Ovary (tissue), 9 donors: Measurements from ENCODE around the gene SLC1A1. TPM values are rescaled to one million over a fixed set of nuclear protein-coding genes. Genes with fewer than 3 reads are reported as not detected.

Experiments used
- DNase-seq, 5 donors: peaks; one replicate each; pipeline ENCODE4 v3.0.0-alpha.2; 2019 to 2020
- H3K27ac ChIP-seq, 2 donors: fragments of 200-600 bp; one replicate each; pipeline versions ENCODE4 v1.5.1 to v1.8.0; 2019 to 2022
- H3K27me3 ChIP-seq: fragments of 200-600 bp; one replicate; pipeline ENCODE4 v1.8.0; 2022
- H3K36me3 ChIP-seq: fragments of 200-600 bp; sonication (generic); one replicate; pipeline ENCODE4 v1.5.1; 2019
- H3K4me1 ChIP-seq: one replicate; pipeline ENCODE4 v1.8.1; 2013; ENCODE audit warnings: mild to moderate bottlenecking, moderate library complexity; ENCODE audit not compliant: insufficient read depth
- H3K4me3 ChIP-seq: fragments of 200-600 bp; sonication (generic); one replicate; pipeline ENCODE4 v1.5.1; 2017
- H3K9me3 ChIP-seq, 2 donors: fragments of 200-600 bp in 1 of 2; sonication (generic) in 1 of 2; one replicate each; pipeline versions ENCODE4 v1.5.1 to v1.8.1; 2013 to 2019; ENCODE audit warnings: mild to moderate bottlenecking in 1 of 2, moderate library complexity in 1 of 2
- CTCF ChIP-seq, 3 donors: fragments of 450-650 bp in 2 of 3; fragments of 200-600 bp in 1 of 3; IDR thresholded peaks; one replicate each; pipeline versions ENCODE4 v1.5.1 to v1.8.0; 2016 to 2022; ENCODE audit warnings: antibody characterized with exemption in 3 of 3, mild to moderate bottlenecking in 1 of 3
- EP300 ChIP-seq: sonication (generic); formaldehyde crosslinking; IDR thresholded peaks from one replicate; pipeline ENCODE4 v1.6.1; 2017; ENCODE audit warnings: antibody characterized with exemption
- POLR2A ChIP-seq: fragments of 450-650 bp; IDR thresholded peaks from one replicate; pipeline ENCODE4 v1.6.1; 2017; ENCODE audit warnings: antibody characterized with exemption, mild to moderate bottlenecking, moderate library complexity
- WGBS, 3 donors: extraction: QIAGEN DNeasy Blood & Tissue Kit in 1 of 3; methylation state at CpG; one replicate each; pipeline versions ENCODE4 v1.1.5 to v1.1.7; 2013 to 2017; 5-methylcytosine and 5-hydroxymethylcytosine counted together
- intact Hi-C, 4 donors: fragments of 100-400 bp; cut with DNase I; formaldehyde crosslinking; loops; one replicate each; pipeline versions ENCODE4 v1.11.0 to v1.15.1; 2022 to 2023
- polyA plus RNA-seq, 2 donors: library from polyadenylated mRNA; stranded (reverse); fragments of 200-250 nt in 1 of 2; fragments of 350-450 nt in 1 of 2; fragmentation: Illumina TruSeq in 1 of 2; extraction: RNeasy Lipid Tissue Mini Kit (QIAGEN cat#74804) in 1 of 2; gene quantifications; one replicate each; pipeline ENCODE4 v1.2.3, GENCODE V29; 2013 to 2014
- total RNA-seq, 7 donors: library from RNA; depleted of rRNA in 2 of 7; stranded (reverse); fragments of >200 nt in 2 of 7; fragmentation: NEBNext Ultra II Directional in 3 of 7; extraction: Animal tissue kit (Norgen Biotek cat#: 25700) in 3 of 7; gene quantifications; one replicate each; pipeline versions ENCODE4 v1.1.0 to v1.2.4, GENCODE V29; 2016 to 2023
- donor health status: DM: no; HTN: no; CAD: no; lungs with moderate emphysema.
- donor health status: DM: no; HTN: no; CAD: no.
- donor health status: Bipolar disorder and iron deficiency.
- donor health status: DM: yes; HTN: yes; CAD: no.
- donor health status: DM: no; HTN: no; CAD: no.
- donor health status: DM: yes; HTN: yes; CAD: no.

The SLC1A1 gene
- total and polyA plus RNA-seq, 9 donors, result 0.76 to 3.1 (median 1.6) TPM

GRCh38 chr9:4614627-4615026 is 124.4 kb downstream of the SLC1A1 start:
- no peaks in the 10 kb centered on the region for H3K9me3 ChIP-seq
- no peaks in the 10 kb centered on the region for H3K36me3 ChIP-seq
- intact Hi-C loops, result no loop called here
- no peak for TF ChIP-seq CTCF (IDR thresholded peaks at IDR 0.05)
- no peak for TF ChIP-seq POLR2A
- TF ChIP-seq EP300, result no peak
- H3K27ac ChIP-seq, result no peak overlapping the region
- DNase-seq, result no peak
- H3K4me3 ChIP-seq, result no peak overlapping the region
- no peaks in the 10 kb centered on the region for H3K27me3 ChIP-seq
- WGBS, 3 donors, result 98 to 100% (median 100%) methylated on average over 1 of the region's 1 CpG
- no peaks in the 10 kb centered on the region for H3K4me1 ChIP-seq

GRCh38 chr9:4615251-4615650 is 125.0 kb downstream of the SLC1A1 start:
- Histone ChIP-seq H3K27ac (no peak overlapping the region), H3K9me3 (no peaks in the 10 kb centered on the region), H3K4me1 (peaks cover 1% of the 10 kb centered on the region), H3K36me3 (no peaks in the 10 kb centered on the region), H3K27me3 (no peaks in the 10 kb centered on the region), H3K4me3 (no peak overlapping the region)
- 16 to 23% (median 20%) methylated on average over 4 of the region's 4 CpGs for WGBS, 3 donors
- intact Hi-C loops, result no loop called here
- no peak for TF ChIP-seq CTCF (IDR thresholded peaks at IDR 0.05)
- no peak for TF ChIP-seq EP300
- no peak for TF ChIP-seq POLR2A
- DNase-seq, result no peak

GRCh38 chr9:4615778-4616177 is 125.5 kb downstream of the SLC1A1 start:
- Histone ChIP-seq H3K36me3 (no peaks in the 10 kb centered on the region), H3K4me3 (no peak overlapping the region), H3K27me3 (no peaks in the 10 kb centered on the region), H3K4me1 (peaks cover 1% of the 10 kb centered on the region), H3K27ac (no peak overlapping the region), H3K9me3 (no peaks in the 10 kb centered on the region)
- 86 to 94% (median 88%) methylated on average over 5 of the region's 5 CpGs for WGBS, 3 donors
- intact Hi-C loops, result no loop called here
- no peak for DNase-seq
- TF ChIP-seq CTCF (IDR thresholded peaks at IDR 0.05), result no peak
- TF ChIP-seq POLR2A, result no peak
- TF ChIP-seq EP300, result no peak

GRCh38 chr9:4617752-4618151 is 127.5 kb downstream of the SLC1A1 start:
- H3K27ac ChIP-seq, result no peak overlapping the region
- WGBS, 3 donors, result 52 to 65% (median 54%) methylated on average over 3 of the region's 3 CpGs
- H3K36me3 ChIP-seq, result no peaks in the 10 kb centered on the region
- H3K27me3 ChIP-seq, result no peaks in the 10 kb centered on the region
- TF ChIP-seq EP300, result no peak
- no peak for TF ChIP-seq POLR2A
- no peak for TF ChIP-seq CTCF (IDR thresholded peaks at IDR 0.05)
- no peak for DNase-seq
- H3K4me3 ChIP-seq, result no peak overlapping the region
- H3K4me1 ChIP-seq, result peaks cover 1% of the 10 kb centered on the region
- intact Hi-C loops, result no loop called here
- H3K9me3 ChIP-seq, result no peaks in the 10 kb centered on the region

- 84 to 92% (median 89%) methylated on average over 2 of the region's 2 CpGs for WGBS, 3 donors
- intact Hi-C loops, result no loop called here
- no peak for TF ChIP-seq POLR2A
- no peak for TF ChIP-seq CTCF (IDR thresholded peaks at IDR 0.05)
- TF ChIP-seq EP300, result no peak
- Histone ChIP-seq H3K4me1 (peaks cover 1% of the 10 kb centered on the region), H3K36me3 (no peaks in the 10 kb centered on the region), H3K4me3 (no peak overlapping the region), H3K27me3 (no peaks in the 10 kb centered on the region), H3K27ac (no peak overlapping the region), H3K9me3 (no peaks in the 10 kb centered on the region)
- DNase-seq, result no peak
Measured at GRCh38 chr9:4618700-4619099, 128.4 kb downstream of the SLC1A1 start.
